Measurements from ENCODE around the gene VPS51. TPM values are rescaled to one million over a fixed set of nuclear protein-coding genes. Genes with fewer than 3 reads are reported as not detected.

Gene VPS51
- total and polyA plus RNA-seq, 11 donors, result 78.4 to 165 (median 101) TPM

DNA sequence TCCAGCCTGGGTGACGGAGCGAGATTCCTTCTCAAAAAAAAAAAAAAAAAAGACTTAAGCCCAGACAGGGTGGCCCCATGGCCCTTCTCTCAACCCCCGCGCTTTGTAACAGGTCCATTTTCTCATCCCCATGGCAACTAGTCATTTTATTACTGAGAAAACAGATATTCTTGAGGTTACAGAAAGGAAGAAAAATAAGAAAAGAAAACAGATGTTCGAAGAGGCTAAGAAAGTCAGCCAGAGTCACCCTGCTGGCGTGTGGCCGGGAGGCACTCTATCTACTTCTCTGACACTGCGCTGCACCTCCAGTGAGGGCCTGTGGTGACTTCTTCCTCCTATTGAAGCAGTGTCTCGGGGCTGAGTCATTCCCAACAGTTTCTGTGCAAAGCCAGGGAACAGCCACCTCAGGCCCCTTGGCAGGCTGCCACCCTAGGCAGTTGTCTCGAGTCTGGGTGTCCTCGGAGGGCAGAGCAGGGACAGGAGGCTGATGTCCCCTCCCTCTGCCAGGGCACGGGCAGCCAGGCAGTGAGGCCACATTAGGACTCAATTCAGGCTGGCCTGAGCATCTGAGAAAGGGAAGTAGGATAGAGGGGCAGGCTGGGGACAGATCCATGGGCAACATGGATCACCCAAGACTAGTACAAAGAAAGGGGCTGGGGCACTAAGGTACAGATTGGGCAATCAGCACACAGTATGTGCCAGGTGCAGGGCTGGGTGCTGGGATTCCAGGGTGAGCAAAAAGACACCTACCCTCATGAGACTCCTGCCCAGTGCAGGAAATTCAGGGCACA lies 54.7 kb downstream of the VPS51 start:
- Histone ChIP-seq H3K27ac (peak overlapping the region in 11 of 12 donors; percentile 39 to 80 (median 69)), H3K36me3 (no peaks in the 10 kb centered on the region), H3K9me3 (peaks cover 0 to 6% (median 0%) of the 10 kb centered on the region in 12 donors), H3K4me3 (peak overlapping the region in 2 of 12 donors; percentile 3 to 21), H3K4me1 (peaks cover 0 to 33% (median 10%) of the 10 kb centered on the region in 12 donors), H3K27me3 (no peaks in the 10 kb centered on the region)
- TF ChIP-seq POLR2A (IDR thresholded peaks at IDR 0.05), result no peak
- DNase-seq, result peak; percentile 74 to 92 (median 89)
- intact Hi-C loops (cut with DNase I), result no loop called here
- 29 to 36% (median 32%) methylated on average over 10 to 12 of the region's 12 CpGs for WGBS, 4 donors
- ATAC-seq, result peak; percentile 89 to 96 (median 95)

DNA sequence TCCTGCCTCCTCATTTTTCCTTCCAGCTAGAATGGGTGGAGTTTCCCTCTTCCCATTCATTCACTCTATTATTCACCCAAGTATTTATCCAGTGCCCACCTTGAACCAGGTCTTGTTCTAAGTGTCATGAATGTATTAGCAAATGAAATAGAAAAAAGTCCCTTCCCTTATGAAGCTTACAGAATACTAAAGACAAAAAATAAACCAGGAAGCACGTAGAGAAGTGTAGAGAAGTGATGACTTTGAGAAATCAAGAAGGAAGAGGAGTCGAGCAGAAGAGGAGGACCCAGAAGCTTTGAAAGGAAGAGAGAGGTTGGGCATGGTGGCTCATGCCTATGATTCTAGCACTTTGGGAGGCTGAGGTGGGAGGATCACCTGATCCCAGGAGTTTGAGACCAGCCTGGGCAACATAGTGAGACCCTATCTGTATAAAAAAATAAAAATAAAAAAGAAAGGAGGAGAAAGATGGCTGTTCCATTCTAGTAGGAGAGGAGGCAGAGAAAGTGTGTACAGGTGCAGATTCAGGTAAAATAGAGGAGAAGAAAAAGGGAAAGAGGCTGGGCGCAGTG lies 55.4 kb downstream of the VPS51 start:
- peaks cover 0 to 33% (median 10%) of the 10 kb centered on the region in 12 donors for H3K4me1 ChIP-seq
- intact Hi-C loops (cut with DNase I), result no loop called here
- H3K9me3 ChIP-seq, result peaks cover 0 to 6% (median 0%) of the 10 kb centered on the region in 12 donors
- H3K27ac ChIP-seq, result peak overlapping the region in 11 of 12 donors; percentile 39 to 80 (median 69)
- no peaks in the 10 kb centered on the region for H3K36me3 ChIP-seq
- no peaks in the 10 kb centered on the region for H3K27me3 ChIP-seq
- no peak for ATAC-seq
- no peak for TF ChIP-seq POLR2A (IDR thresholded peaks at IDR 0.05)
- TF ChIP-seq, protein P1, sequence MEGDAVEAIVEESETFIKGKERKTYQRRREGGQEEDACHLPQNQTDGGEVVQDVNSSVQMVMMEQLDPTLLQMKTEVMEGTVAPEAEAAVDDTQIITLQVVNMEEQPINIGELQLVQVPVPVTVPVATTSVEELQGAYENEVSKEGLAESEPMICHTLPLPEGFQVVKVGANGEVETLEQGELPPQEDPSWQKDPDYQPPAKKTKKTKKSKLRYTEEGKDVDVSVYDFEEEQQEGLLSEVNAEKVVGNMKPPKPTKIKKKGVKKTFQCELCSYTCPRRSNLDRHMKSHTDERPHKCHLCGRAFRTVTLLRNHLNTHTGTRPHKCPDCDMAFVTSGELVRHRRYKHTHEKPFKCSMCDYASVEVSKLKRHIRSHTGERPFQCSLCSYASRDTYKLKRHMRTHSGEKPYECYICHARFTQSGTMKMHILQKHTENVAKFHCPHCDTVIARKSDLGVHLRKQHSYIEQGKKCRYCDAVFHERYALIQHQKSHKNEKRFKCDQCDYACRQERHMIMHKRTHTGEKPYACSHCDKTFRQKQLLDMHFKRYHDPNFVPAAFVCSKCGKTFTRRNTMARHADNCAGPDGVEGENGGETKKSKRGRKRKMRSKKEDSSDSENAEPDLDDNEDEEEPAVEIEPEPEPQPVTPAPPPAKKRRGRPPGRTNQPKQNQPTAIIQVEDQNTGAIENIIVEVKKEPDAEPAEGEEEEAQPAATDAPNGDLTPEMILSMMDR (IDR thresholded peaks at IDR 0.05), result no peak
- no peak overlapping the region for H3K4me3 ChIP-seq
- 74 to 86% (median 78%) methylated on average over 3 of the region's 3 CpGs for WGBS, 4 donors
- DNase-seq, result no peak

DNA sequence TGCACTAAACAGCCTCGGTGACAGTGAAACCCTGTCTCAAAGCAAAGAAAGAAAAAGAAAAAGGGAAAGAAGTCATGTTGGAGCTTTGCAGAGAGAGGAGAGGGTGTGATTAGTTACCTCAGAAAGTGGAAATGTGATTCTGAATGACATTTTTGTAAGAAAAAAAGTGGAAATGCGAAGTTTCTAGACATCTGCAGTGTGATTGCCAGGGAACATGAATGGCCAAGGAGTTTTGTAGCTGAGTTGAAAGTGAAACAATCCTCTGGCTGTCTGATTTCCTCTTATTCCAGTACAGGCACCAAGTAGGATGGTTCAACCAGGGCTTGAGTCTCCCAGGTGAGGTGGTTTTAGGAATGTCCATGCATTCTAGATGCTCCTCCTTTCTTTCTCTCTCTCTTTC lies 56.1 kb downstream of the VPS51 start:
- Histone ChIP-seq H3K27ac (peak overlapping the region in 1 of 12 donors; percentile 80), H3K27me3 (no peaks in the 10 kb centered on the region), H3K36me3 (no peaks in the 10 kb centered on the region), H3K9me3 (peaks cover 0 to 4% (median 0%) of the 10 kb centered on the region in 12 donors), H3K4me1 (peaks cover 0 to 33% (median 10%) of the 10 kb centered on the region in 12 donors), H3K4me3 (no peak overlapping the region)
- TF ChIP-seq, protein P1 (IDR thresholded peaks at IDR 0.05), result no peak
- TF ChIP-seq POLR2A (IDR thresholded peaks at IDR 0.05), result no peak
- no peak for ATAC-seq
- 69 to 81% (median 73%) methylated on average over 2 of the region's 2 CpGs for WGBS, 4 donors
- intact Hi-C loops (cut with DNase I), result no loop called here
- DNase-seq, result no peak

- Histone ChIP-seq H3K4me3 (no peak overlapping the region), H3K36me3 (no peaks in the 10 kb centered on the region), H3K27ac (no peak overlapping the region), H3K27me3 (no peaks in the 10 kb centered on the region), H3K4me1 (peaks cover 0 to 15% (median 0%) of the 10 kb centered on the region in 12 donors), H3K9me3 (no peaks in the 10 kb centered on the region)
- WGBS, 4 donors, result 95 to 97% (median 96%) methylated on average over 3 of the region's 3 CpGs
- no peak for TF ChIP-seq POLR2A (IDR thresholded peaks at IDR 0.05)
- TF ChIP-seq, protein P1 (IDR thresholded peaks at IDR 0.05), result no peak
- ATAC-seq (no peak), DNase-seq (no peak)
- intact Hi-C loops (cut with DNase I), result no loop called here
Observed at GRCh38 chr11:65156256-65156655, 60.2 kb downstream of the VPS51 start.
